ENCODE results near the gene ADRA2B. TPM values are rescaled to one million over a fixed set of nuclear protein-coding genes. Genes with fewer than 3 reads are reported as not detected.

ADRA2B gene
- total RNA-seq, 6 donors from 2014 or later: 0.15 to 1.0 (median 0.31) TPM

DNA sequence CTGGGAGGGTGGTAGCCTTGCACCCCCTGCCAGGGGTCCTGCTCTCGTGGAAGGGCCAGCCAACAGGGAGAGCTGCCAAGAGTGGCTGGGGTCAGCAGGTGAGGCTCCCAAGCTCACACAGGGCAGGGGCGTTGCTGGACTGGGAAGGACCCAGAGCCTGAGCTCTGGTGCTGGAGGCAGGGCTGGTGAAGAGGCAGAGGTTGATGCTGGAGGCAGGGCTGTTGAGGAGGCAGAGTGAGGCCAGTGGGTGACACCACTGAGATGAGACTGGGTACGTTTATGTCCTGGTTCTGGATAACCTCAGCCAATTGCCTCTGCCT lies 7.0 kb downstream of the ADRA2B start:
- DNase-seq (no peak), ATAC-seq (ENCODE audit: low FRiP score in 2 of 2) (no peak)
- 57 to 88% methylated on average over 2 to 3 of the region's 3 CpGs for WGBS, 2 donors
- H3K4me3 ChIP-seq: no peak overlapping the region
- peaks cover 6 to 15% (median 7%) of the 10 kb centered on the region in 4 donors for H3K9me3 ChIP-seq
- H3K4me1 ChIP-seq: peaks cover 0 to 2% (median 0%) of the 10 kb centered on the region in 4 donors
- H3K27ac ChIP-seq: peak overlapping the region in 1 of 4 donors; percentile 9
- no peaks in the 10 kb centered on the region for H3K27me3 ChIP-seq
- no peak for TF ChIP-seq CTCF (IDR thresholded peaks at IDR 0.05)
- TF ChIP-seq POLR2AphosphoS5 (IDR thresholded peaks at IDR 0.05): no peak
- TF ChIP-seq EP300 (IDR thresholded peaks at IDR 0.05): no peak
- TF ChIP-seq POLR2A (IDR thresholded peaks at IDR 0.05): no peak
- no peaks in the 10 kb centered on the region for H3K36me3 ChIP-seq

GRCh38 chr2:96108541-96109360 lies 7.6 kb downstream of the ADRA2B start:
- Histone ChIP-seq H3K9me3 (peaks cover 6 to 15% (median 7%) of the 10 kb centered on the region in 4 donors), H3K27me3 (no peaks in the 10 kb centered on the region), H3K27ac (peak overlapping the region in 1 of 4 donors; percentile 9), H3K36me3 (no peaks in the 10 kb centered on the region), H3K4me3 (no peak overlapping the region), H3K4me1 (peaks cover 0 to 2% (median 0%) of the 10 kb centered on the region in 4 donors)
- no peak for DNase-seq
- TF ChIP-seq CTCF (IDR thresholded peaks at IDR 0.05) (no peak), POLR2A (IDR thresholded peaks at IDR 0.05) (no peak), POLR2AphosphoS5 (IDR thresholded peaks at IDR 0.05) (no peak), EP300 (IDR thresholded peaks at IDR 0.05) (no peak)
- ATAC-seq (ENCODE audit: low FRiP score in 2 of 2): peak in 1 of 2 donors; percentile 34
- 35 to 43% methylated on average over 7 to 11 of the region's 17 CpGs for WGBS, 2 donors

DNA sequence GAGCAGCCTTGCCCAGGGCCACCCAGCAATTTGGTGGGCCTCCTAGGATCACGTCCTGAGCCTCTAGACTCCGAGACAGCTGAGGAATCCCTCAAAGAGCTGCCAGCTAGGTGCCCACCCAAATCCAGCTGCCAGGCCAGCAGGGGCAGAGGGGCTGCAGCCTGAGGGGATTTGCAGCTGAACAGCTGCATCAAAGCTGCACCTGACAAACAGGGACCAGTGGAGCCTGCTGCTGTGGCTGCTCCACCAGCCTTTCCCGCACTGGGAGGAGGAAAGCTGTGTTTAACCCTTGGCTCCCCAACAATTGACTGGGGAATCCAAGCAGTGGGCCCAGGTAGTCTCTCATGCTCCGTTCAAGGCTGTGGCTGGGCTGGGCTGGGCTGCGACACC lies 8.2 kb downstream of the ADRA2B start:
- Histone ChIP-seq H3K4me1 (peaks cover 0 to 2% (median 0%) of the 10 kb centered on the region in 4 donors), H3K36me3 (no peaks in the 10 kb centered on the region), H3K27me3 (no peaks in the 10 kb centered on the region), H3K9me3 (peaks cover 6 to 15% (median 7%) of the 10 kb centered on the region in 4 donors), H3K4me3 (no peak overlapping the region), H3K27ac (no peak overlapping the region)
- DNase-seq: no peak
- TF ChIP-seq EP300 (IDR thresholded peaks at IDR 0.05): no peak
- 53 to 64% methylated on average over 2 to 4 of the region's 5 CpGs for WGBS, 2 donors
- ATAC-seq (ENCODE audit: low FRiP score in 2 of 2): no peak

- Histone ChIP-seq H3K9me3 (peaks cover 6 to 15% (median 7%) of the 10 kb centered on the region in 4 donors), H3K27ac (no peak overlapping the region), H3K4me3 (no peak overlapping the region), H3K27me3 (no peaks in the 10 kb centered on the region), H3K36me3 (no peaks in the 10 kb centered on the region), H3K4me1 (peaks cover 0 to 2% (median 0%) of the 10 kb centered on the region in 4 donors)
- no peak for TF ChIP-seq POLR2AphosphoS5 (IDR thresholded peaks at IDR 0.05)
- no peak for TF ChIP-seq CTCF (IDR thresholded peaks at IDR 0.05)
- no peak for TF ChIP-seq EP300 (IDR thresholded peaks at IDR 0.05)
- no peak for TF ChIP-seq POLR2A (IDR thresholded peaks at IDR 0.05)
- no peak for ATAC-seq (ENCODE audit: low FRiP score in 2 of 2)
- 76 to 83% methylated on average over 3 of the region's 3 CpGs for WGBS, 2 donors
- DNase-seq: no peak
Observed at GRCh38 chr2:96107708-96108065, 8.7 kb downstream of the ADRA2B start.

GRCh38 chr2:96106991-96107707 lies 9.2 kb downstream of the ADRA2B start:
- H3K27ac ChIP-seq: no peak overlapping the region
- peaks cover 6 to 15% (median 7%) of the 10 kb centered on the region in 4 donors for H3K9me3 ChIP-seq
- TF ChIP-seq POLR2A (IDR thresholded peaks at IDR 0.05) (no peak), POLR2AphosphoS5 (IDR thresholded peaks at IDR 0.05) (no peak), CTCF (IDR thresholded peaks at IDR 0.05) (no peak), EP300 (IDR thresholded peaks at IDR 0.05) (no peak)
- ATAC-seq (ENCODE audit: low FRiP score in 2 of 2): no peak
- no peak overlapping the region for H3K4me3 ChIP-seq
- no peak for DNase-seq
- WGBS, 2 donors: 73 to 80% methylated on average over 9 of the region's 9 CpGs
- H3K36me3 ChIP-seq: no peaks in the 10 kb centered on the region
- no peaks in the 10 kb centered on the region for H3K27me3 ChIP-seq
- peaks cover 0 to 2% (median 0%) of the 10 kb centered on the region in 4 donors for H3K4me1 ChIP-seq

Data from upper lobe of left lung (tissue), 6 donors.